Endothelial cell of umbilical vein (primary cell): ENCODE data around the gene ARHGAP42. TPM values are rescaled to one million over a fixed set of nuclear protein-coding genes. Genes with fewer than 3 reads are reported as not detected.
A peak's percentile ranks its signal among the peaks of the same experiment; 100 is the strongest.

Experiments used
- BruUV-seq: library from RNA; stranded (reverse); fragments of 400-500 nt; replicated peaks from 2 replicates; lab custom pipeline; 2021; lab: Mats Ljungman, UMichigan
- CTCF ChIA-PET: fragments of 300-600, 350-600 bp; sonication (Branson Sonifier 250); formaldehyde crosslinking; loops from one replicate; lab custom pipeline; 2021; ENCODE audit warnings: antibody characterized with exemption, inconsistent platforms; lab: Charles Lee
- POLR2A ChIA-PET: fragments of 300-600, 350-600 bp; sonication (Branson Sonifier 250); formaldehyde crosslinking; loops from one replicate; lab custom pipeline; 2021; ENCODE audit warnings: antibody characterized with exemption, inconsistent platforms; lab: Charles Lee
- DNase-seq: peaks from one replicate; pipeline ENCODE4 v3.0.0-alpha.2; 2011; ENCODE audit warnings: low read depth, low spot score
- FAIRE-seq: peaks from 2 replicates; lab custom pipeline; 2011; peaks lifted over from hg19 to GRCh38; lab: Jason Lieb, UNC
- H2AFZ ChIP-seq: 2 replicates; pipeline ENCODE4 v1.6.0; 2012; ENCODE audit warnings: low read depth, low read length, control low read depth, inconsistent platforms
- H3K27ac ChIP-seq: 2 replicates; pipeline ENCODE4 v1.5.1; 2011; ENCODE audit warnings: low read depth, mild to moderate bottlenecking, control low read depth, low read length, moderate library complexity; ENCODE audit not compliant: insufficient read depth
- H3K27me3 ChIP-seq, 2 experiments: 2 replicates each; pipeline versions ENCODE4 v1.6.0 to v1.6.1; 2011; ENCODE audit warnings: low read length in 2 of 2, mixed read lengths in 1 of 2; ENCODE audit not compliant: control insufficient read depth in 2 of 2, insufficient read depth in 2 of 2
- H3K36me3 ChIP-seq, 2 experiments: 2 replicates in 1 of 2; 3 replicates in 1 of 2; pipeline ENCODE4 v1.5.1; 2011; ENCODE audit warnings: low read length in 2 of 2, mild to moderate bottlenecking in 1 of 2, moderate library complexity in 1 of 2; ENCODE audit not compliant: control insufficient read depth in 2 of 2, insufficient read depth in 2 of 2; ENCODE audit errors: extremely low read depth in 1 of 2
- H3K4me1 ChIP-seq: 3 replicates; pipeline ENCODE4 v1.5.1; 2011; ENCODE audit warnings: mild to moderate bottlenecking, low read length; ENCODE audit not compliant: control insufficient read depth, insufficient read depth; ENCODE audit errors: extremely low read depth
- H3K4me2 ChIP-seq: 2 replicates; pipeline ENCODE4 v1.6.1; 2011; ENCODE audit warnings: low read length, control low read depth, mixed read lengths; ENCODE audit not compliant: insufficient read depth
- H3K4me3 ChIP-seq, 3 experiments: fragments of 200-600 bp in 1 of 3; sonication (generic), shearing (Covaris generic) in 1 of 3; replicated peaks in 1 of 3; 2 replicates each; pipeline ENCODE4 v1.5.1; 2011 to 2016; ENCODE audit warnings: control low read depth in 3 of 3, low read length in 3 of 3, mild to moderate bottlenecking in 2 of 3, inconsistent platforms in 1 of 3, low read depth in 1 of 3, moderate library complexity in 1 of 3; ENCODE audit not compliant: insufficient read depth in 1 of 3
- H3K79me2 ChIP-seq: 2 replicates; pipeline ENCODE4 v1.6.0; 2012; ENCODE audit warnings: low read length, inconsistent platforms; ENCODE audit not compliant: control insufficient read depth, insufficient read depth
- H3K9ac ChIP-seq: replicated peaks from 2 replicates; pipeline ENCODE3; 2011; ENCODE audit warnings: low read length, control low read depth; ENCODE audit not compliant: insufficient read depth; ENCODE audit errors: extremely low read depth
- H3K9me1 ChIP-seq: replicated peaks from 3 replicates; pipeline ENCODE4 v1.6.0; 2011; ENCODE audit warnings: mild to moderate bottlenecking, low read length; ENCODE audit not compliant: control insufficient read depth, insufficient read depth; ENCODE audit errors: extremely low read depth
- H3K9me3 ChIP-seq: replicated peaks from 2 replicates; pipeline ENCODE4 v1.5.1; 2012; ENCODE audit warnings: low read length, inconsistent platforms; ENCODE audit not compliant: control insufficient read depth, insufficient read depth
- H4K20me1 ChIP-seq: replicated peaks from 2 replicates; pipeline ENCODE3; 2011; ENCODE audit warnings: mild to moderate bottlenecking, low read length; ENCODE audit not compliant: control insufficient read depth, insufficient read depth; ENCODE audit errors: extremely low read depth
- EZH2 ChIP-seq: IDR thresholded peaks from 2 replicates; pipeline ENCODE4 v1.6.1; 2012; ENCODE audit warnings: borderline replicate concordance, low read depth, mild to moderate bottlenecking, moderate library complexity, low read length, inconsistent platforms; ENCODE audit not compliant: severe bottlenecking
- FOS ChIP-seq: IDR thresholded peaks from 2 replicates; pipeline ENCODE4 v1.6.1; 2011; ENCODE audit warnings: mild to moderate bottlenecking, low read length, moderate library complexity, borderline replicate concordance; ENCODE audit not compliant: insufficient read depth
- GATA2 ChIP-seq: IDR thresholded peaks from 2 replicates; pipeline ENCODE4 v1.7.0; 2011; ENCODE audit warnings: low read depth, mild to moderate bottlenecking, moderate library complexity, mixed read lengths, low read length; ENCODE audit not compliant: insufficient read length, insufficient read depth
- JUN ChIP-seq: IDR thresholded peaks from 2 replicates; pipeline ENCODE4 v1.6.1; 2011; ENCODE audit warnings: borderline replicate concordance, low read depth; ENCODE audit not compliant: insufficient read length, insufficient read depth
- MYC ChIP-seq: IDR thresholded peaks from one replicate; pipeline ENCODE4 v1.6.1; 2011; ENCODE audit warnings: mild to moderate bottlenecking, low read depth, low read length
- POLR2A ChIP-seq: IDR thresholded peaks from 2 replicates; pipeline ENCODE4 v1.6.1; 2012; ENCODE audit warnings: low read depth, mild to moderate bottlenecking, control low read depth, low read length
- POLR2AphosphoS5 ChIP-seq: IDR thresholded peaks from 2 replicates; pipeline ENCODE4 v1.6.1; 2012; ENCODE audit warnings: low read depth, mild to moderate bottlenecking, control low read depth, low read length, moderate library complexity; ENCODE audit not compliant: insufficient read depth
- dilution Hi-C: fragments of 300-500 bp; cut with MboI; formaldehyde crosslinking; loops from one replicate; pipeline ENCODE4 v1.15.0; 2019; ENCODE audit warnings: low sequenced_read_pairs; ENCODE audit not compliant: extremely low pct_ligation_motif_present
- intact Hi-C: fragments of 100-400 bp; cut with micrococcal nuclease; formaldehyde crosslinking; loops from one replicate; pipeline ENCODE4 v1.10.0; 2022
- polyA plus RNA-seq, 4 experiments: library from polyadenylated mRNA; depleted of rRNA in 3 of 4; stranded (reverse) in 3 of 4; unstranded in 1 of 4; fragments of >200 nt; gene quantifications; 2 replicates each; pipeline versions ENCODE4 v1.2.1 to v1.2.3, GENCODE V29; 2011 to 2012; ENCODE audit warnings: missing spikeins in 1 of 4
- total RNA-seq: library from RNA; stranded (reverse); gene quantifications from 2 replicates; pipeline ENCODE4 v1.2.3, GENCODE V29; 2021
- TF ChIP-seq, protein P1 (sequence below): IDR thresholded peaks from 2 replicates; pipeline ENCODE4 v1.6.1; 2011; ENCODE audit not compliant: insufficient read depth, insufficient read length
- TF ChIP-seq, protein P2 (sequence below), 2 donors: IDR thresholded peaks; 1 replicate in 1 of 2; 2 replicates in 1 of 2; pipeline ENCODE4 v1.5.1; 2011; ENCODE audit warnings: low read length in 2 of 2, mild to moderate bottlenecking in 2 of 2, moderate library complexity in 2 of 2, control low read depth in 1 of 2, inconsistent platforms in 1 of 2, low read depth in 1 of 2; ENCODE audit not compliant: insufficient read depth in 1 of 2; ENCODE audit errors: extremely low read depth in 1 of 2

ARHGAP42 gene
- total and polyA plus RNA-seq, 2 donors (not counting 3 experiments of a cell fraction or from before 2014, with no cell fraction given), result 1.8 to 2.4 TPM

DNA sequence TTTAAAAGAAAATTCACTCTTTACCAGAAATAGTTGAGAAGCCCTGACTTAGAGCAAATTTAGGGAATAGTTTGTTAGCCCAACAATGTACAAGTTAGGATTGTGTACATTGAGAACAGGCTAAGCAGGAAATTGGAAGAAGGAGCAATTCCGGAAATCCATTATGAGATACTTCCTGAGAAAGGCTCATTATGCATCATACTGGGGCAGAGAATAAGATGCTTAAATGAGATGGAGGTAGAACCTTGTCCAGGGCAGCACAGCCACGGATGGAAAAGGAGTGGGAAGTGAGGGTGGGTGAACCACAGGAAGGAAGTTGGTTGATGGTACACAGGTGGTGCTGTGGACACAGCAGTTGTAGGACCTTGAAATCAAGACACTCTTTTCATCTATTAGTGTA lies 262.4 kb downstream of the ARHGAP42 start:
- H3K27me3 ChIP-seq, result no peaks in the 10 kb centered on the region
- no peaks in the 10 kb centered on the region for H3K9me3 ChIP-seq
- TF ChIP-seq JUN, result peak; percentile 52
- TF ChIP-seq, protein P1, sequence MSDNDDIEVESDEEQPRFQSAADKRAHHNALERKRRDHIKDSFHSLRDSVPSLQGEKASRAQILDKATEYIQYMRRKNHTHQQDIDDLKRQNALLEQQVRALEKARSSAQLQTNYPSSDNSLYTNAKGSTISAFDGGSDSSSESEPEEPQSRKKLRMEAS, result no peak
- TF ChIP-seq EZH2, result no peak
- TF ChIP-seq POLR2AphosphoS5, result peak; percentile 55
- TF ChIP-seq GATA2, result peak; percentile 66
- peak; percentile 67 for TF ChIP-seq FOS
- TF ChIP-seq MYC, result no peak
- TF ChIP-seq, protein P2, sequence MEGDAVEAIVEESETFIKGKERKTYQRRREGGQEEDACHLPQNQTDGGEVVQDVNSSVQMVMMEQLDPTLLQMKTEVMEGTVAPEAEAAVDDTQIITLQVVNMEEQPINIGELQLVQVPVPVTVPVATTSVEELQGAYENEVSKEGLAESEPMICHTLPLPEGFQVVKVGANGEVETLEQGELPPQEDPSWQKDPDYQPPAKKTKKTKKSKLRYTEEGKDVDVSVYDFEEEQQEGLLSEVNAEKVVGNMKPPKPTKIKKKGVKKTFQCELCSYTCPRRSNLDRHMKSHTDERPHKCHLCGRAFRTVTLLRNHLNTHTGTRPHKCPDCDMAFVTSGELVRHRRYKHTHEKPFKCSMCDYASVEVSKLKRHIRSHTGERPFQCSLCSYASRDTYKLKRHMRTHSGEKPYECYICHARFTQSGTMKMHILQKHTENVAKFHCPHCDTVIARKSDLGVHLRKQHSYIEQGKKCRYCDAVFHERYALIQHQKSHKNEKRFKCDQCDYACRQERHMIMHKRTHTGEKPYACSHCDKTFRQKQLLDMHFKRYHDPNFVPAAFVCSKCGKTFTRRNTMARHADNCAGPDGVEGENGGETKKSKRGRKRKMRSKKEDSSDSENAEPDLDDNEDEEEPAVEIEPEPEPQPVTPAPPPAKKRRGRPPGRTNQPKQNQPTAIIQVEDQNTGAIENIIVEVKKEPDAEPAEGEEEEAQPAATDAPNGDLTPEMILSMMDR (IDR thresholded peaks at IDR 0.05; ENCODE audit: extremely low read depth in 1 of 2, insufficient read depth in 1 of 2, low read depth in 1 of 2, low read length in 2 of 2), result no peak
- TF ChIP-seq POLR2A, result no peak
- no peak overlapping the region for H3K9ac ChIP-seq
- no peak overlapping the region for H3K27ac ChIP-seq
- no peaks in the 10 kb centered on the region for H3K36me3 ChIP-seq
- H3K4me1 ChIP-seq, result peaks cover 18% of the 10 kb centered on the region
- intact Hi-C loops (no loop called here), dilution Hi-C loops (no loop called here)
- H4K20me1 ChIP-seq, result no peaks in the 10 kb centered on the region
- H3K4me2 ChIP-seq, result peak overlapping the region; percentile 45
- H3K9me1 ChIP-seq, result no peaks in the 10 kb centered on the region
- BruUV-seq, result no TSS peak
- DNase-seq (peak; percentile 41), FAIRE-seq (peak; percentile 37)
- no peaks in the 10 kb centered on the region for H3K79me2 ChIP-seq
- peak overlapping the region; percentile 36 for H2AFZ ChIP-seq
- CTCF ChIA-PET, result no interaction called here
- no peak overlapping the region for H3K4me3 ChIP-seq
- POLR2A ChIA-PET, result no interaction called here
